Left ventricle myocardium superior (tissue), 1 donor: ENCODE data around the gene GUCD1. TPM values are rescaled to one million over a fixed set of nuclear protein-coding genes. Genes with fewer than 3 reads are reported as not detected.

Experiments used
- ATAC-seq: fragments of 200-7000 bp; cut with Tn5 transposase; one replicate; pipeline ENCODE4 v1.9.1; 2020; ENCODE audit warnings: mild to moderate bottlenecking, moderate library complexity
- DNase-seq: peaks from one replicate; pipeline ENCODE4 v3.0.0-alpha.2; 2020
- intact Hi-C: fragments of 100-400 bp; cut with micrococcal nuclease; formaldehyde crosslinking; loops from one replicate; pipeline ENCODE4 v1.11.0; 2022
- total RNA-seq: library from RNA; stranded (reverse); fragmentation: NEBNext Ultra II Directional; extraction: Animal tissue kit (Norgen Biotek cat#: 25700); gene quantifications from one replicate; pipeline ENCODE4 v1.2.1, GENCODE V29; 2021
- donor health status: DM: no; HTN: yes; CAD: no; lungs with severe emphysema.

The GUCD1 gene
- total RNA-seq, 1 donor from 2014 or later = 275 TPM

DNA sequence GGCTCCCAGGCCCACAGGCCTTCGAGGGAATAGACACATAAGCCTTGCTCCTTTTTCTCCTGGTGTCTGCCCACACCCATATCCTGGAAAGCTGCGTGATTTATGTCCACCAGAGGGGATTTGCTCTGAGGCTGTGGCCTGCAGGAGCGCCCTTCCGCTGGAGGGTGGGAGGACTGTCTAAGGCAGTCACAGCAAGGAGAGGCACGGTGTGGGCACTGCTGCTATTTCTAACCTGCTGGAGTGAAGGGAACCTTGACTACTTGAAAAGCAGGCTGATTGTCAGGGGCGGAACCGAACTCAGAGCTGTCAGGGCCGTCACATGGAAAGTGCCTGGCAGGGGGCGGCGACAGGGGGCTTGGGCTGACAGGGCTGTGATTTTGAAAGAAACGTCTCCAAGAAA is 56.1 kb downstream of the GUCD1 start:
- intact Hi-C loops = no loop called here
- no peak for DNase-seq
- ATAC-seq = no peak

DNA sequence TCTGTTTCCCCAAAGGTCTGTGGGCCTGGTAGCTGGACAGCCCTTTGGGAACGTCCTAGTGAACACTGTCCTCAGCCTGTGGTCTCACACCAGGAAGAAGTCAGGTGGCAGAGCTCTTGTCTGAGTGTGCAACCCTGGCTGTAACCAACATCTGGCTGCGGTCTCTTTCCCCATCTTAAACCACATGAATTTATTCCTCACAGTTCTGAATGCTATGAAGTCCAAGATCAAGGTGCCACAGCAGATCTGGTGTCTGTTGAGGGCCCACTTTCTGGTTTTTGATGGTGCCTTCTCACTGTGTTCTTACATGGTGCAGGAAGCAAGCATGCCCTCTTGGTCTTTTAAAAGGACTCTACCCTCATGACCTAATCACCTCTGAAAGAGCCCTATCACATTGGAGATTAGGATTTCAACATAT is 57.1 kb downstream of the GUCD1 start:
- ATAC-seq (no peak), DNase-seq (no peak)
- intact Hi-C loops = no loop called here

- no peak for DNase-seq
- intact Hi-C loops = no loop called here
- no peak for ATAC-seq
Observed at GRCh38 chr22:24496661-24497060, 58.3 kb downstream of the GUCD1 start.

DNA sequence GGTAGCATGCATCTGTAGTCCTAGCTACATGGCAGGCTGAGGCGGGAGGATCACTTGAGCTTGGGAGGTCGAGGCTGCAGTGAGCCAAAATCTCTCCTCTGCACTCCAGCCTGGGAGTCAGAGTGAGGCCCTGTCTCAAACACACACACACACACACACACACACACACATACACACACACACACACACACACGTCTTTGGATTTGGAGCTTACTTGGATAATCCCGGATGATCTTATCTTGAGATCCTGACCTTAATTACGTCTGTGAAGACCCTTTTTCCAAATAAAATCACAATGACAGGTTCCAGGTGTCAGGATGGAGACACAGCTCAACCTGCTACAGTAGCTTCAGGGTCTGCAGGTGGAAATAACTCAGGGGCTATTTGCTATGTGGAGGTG is 58.7 kb downstream of the GUCD1 start:
- ATAC-seq (no peak), DNase-seq (no peak)
- intact Hi-C loops = no loop called here

DNA sequence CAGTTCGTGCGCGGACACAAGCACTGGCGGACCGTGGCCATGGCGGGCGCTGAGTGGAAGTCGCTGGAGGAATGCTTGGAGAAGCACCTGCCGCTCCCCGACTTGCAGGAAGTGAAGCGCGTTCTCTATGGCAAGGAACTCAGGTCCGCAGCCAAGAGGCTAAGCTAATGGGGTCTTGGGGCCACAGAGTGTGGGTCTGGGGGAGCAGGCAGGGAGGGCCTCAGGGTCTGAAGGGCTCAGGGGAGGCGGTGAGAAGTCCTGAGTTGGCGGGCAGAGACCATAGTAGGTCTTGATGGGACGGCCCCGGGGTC is 59.6 kb downstream of the GUCD1 start:
- no peak for DNase-seq
- no peak for ATAC-seq
- intact Hi-C loops = no loop called here

DNA sequence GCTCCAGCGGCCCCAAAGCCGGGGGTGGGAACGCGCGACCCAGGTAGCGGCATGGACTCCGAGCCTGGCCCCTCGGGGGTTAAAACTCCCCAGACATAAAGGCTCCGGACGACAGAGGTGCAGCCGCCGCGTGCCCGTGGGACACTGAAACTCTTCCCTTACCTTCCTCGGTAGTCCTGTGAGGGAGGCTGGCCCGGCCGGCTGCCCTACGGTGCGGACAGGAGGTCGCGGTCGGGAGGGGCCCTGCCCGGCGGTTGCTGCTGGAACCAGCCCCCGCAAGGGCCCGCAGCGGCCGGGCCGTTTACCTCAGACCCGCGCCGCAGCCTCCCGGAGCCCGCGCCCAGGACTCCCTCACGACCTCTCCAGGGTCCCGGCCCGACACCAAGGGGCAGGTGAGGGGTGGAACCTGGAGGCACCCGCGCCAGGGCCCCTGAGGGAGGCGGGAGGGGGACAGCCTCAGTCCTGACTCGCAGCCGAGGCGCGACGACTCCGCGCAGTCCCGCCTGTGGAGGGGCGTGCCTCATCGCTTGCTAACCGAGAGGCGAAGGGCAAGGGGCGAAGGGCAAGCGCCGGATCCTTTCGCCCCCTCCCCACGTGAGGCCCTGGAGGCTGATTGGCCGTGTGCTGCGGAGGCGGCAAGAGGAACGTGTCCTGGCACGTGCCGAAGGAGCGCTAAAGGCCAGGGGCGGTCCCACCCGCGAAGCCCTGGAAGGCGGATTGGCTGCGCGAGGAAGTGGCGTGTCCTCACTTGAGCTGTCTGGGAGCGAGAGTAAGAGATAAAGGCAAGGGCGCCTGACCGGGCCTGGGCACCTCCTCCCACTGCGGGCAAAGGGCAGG is 60.2 kb downstream of the GUCD1 start, which contains the start of gene UPB1:
UPB1 (plus strand) TSS at position 805 of the 837 bp plus-strand sequence. CDS start 72 bp downstream, outside the sequence.
- ATAC-seq (peak; percentile 43), DNase-seq (peak; percentile 37)
- intact Hi-C loops = no loop called here

- intact Hi-C loops = no loop called here
- ATAC-seq (peak; percentile 36), DNase-seq (no peak)
Observed at GRCh38 chr22:24494167-24494527, 60.8 kb downstream of the GUCD1 start.

GRCh38 chr22:24492391-24492790 is 62.5 kb downstream of the GUCD1 start:
- DNase-seq (no peak), ATAC-seq (no peak)
- intact Hi-C loops = no loop called here

Other genes with a start within 250 kb of the GUCD1 start
- 4.1 TPM for gene ADORA2A, start 127.5 kb downstream of the GUCD1 start, total RNA-seq
- gene UPB1, start 59.8 kb downstream of the GUCD1 start, total RNA-seq = 0.97 TPM
- gene SNRPD3, start 861 bp upstream of the GUCD1 start, total RNA-seq = 73.7 TPM
- gene LRRC75B, start 37.9 kb upstream of the GUCD1 start, total RNA-seq = 6.9 TPM
- gene GGT1, start 48.1 kb upstream of the GUCD1 start, total RNA-seq = 1.2 TPM
- not detected for gene PIWIL3, start 219.6 kb upstream of the GUCD1 start, total RNA-seq